Measurements from ENCODE around the gene DUSP8.
A peak's percentile ranks its signal among the peaks of the same experiment; 100 is the strongest.

Gene DUSP8

GRCh38 chr11:1517117-1518005, 54.7 kb downstream of the DUSP8 start:
- H3K9me3 ChIP-seq (ENCODE audit: control insufficient read depth, insufficient read depth, low read depth, low read length) = no peaks in the 10 kb centered on the region
- TF ChIP-seq ZNF341 (tag by site-specific recombination; IDR thresholded peaks at IDR 0.05; ENCODE audit: low read depth) (peak; percentile 74), OVOL3 (tag by site-specific recombination; IDR thresholded peaks at IDR 0.05) (no peak), ZNF548 (tag by site-specific recombination; IDR thresholded peaks at IDR 0.05) (0 out of 2 replicates have a peak, but pooled peaks have one; percentile 32), MYNN (tag by site-specific recombination; IDR thresholded peaks at IDR 0.05; ENCODE audit: borderline replicate concordance) (no peak), ZNF324 (tag by site-specific recombination; IDR thresholded peaks at IDR 0.05) (no peak), GLI4 (tag by site-specific recombination; IDR thresholded peaks at IDR 0.05) (no peak), IKZF3 (tag by site-specific recombination; IDR thresholded peaks at IDR 0.05) (no peak), SCRT1 (tag by site-specific recombination; IDR thresholded peaks at IDR 0.05; ENCODE audit: borderline replicate concordance) (peak; percentile 31; the same call in 1 of the 2 replicates), ZSCAN5A (tag by site-specific recombination; IDR thresholded peaks at IDR 0.05) (no peak), SCRT2 (tag by site-specific recombination; IDR thresholded peaks at IDR 0.05) (peak; percentile 56), GLIS1 (tag by site-specific recombination; IDR thresholded peaks at IDR 0.05) (peak; percentile 29), GLIS2 (tag by site-specific recombination; IDR thresholded peaks at IDR 0.05) (0 out of 2 replicates have a peak, but pooled peaks have one; percentile 36)
- CTCF ChIA-PET = interaction anchor here (0.7 kb wide), 1 partner anchor 58 kb away, joined by 3 read pairs; no protein-coding TSS in a partner anchor
- H3K27ac ChIP-seq (ENCODE audit: extremely low read depth, low read depth, low read length) = no peak overlapping the region
- POLR2A ChIA-PET = no interaction called here
- no peaks in the 10 kb centered on the region for H3K36me3 ChIP-seq (ENCODE audit: control insufficient read depth in 2 of 2, insufficient read depth in 1 of 2, low read length in 2 of 2)
- H3K4me3 ChIP-seq (ENCODE audit: low read depth, low read length) = no peak overlapping the region
- H3K4me1 ChIP-seq (ENCODE audit: control insufficient read depth, insufficient read depth, low read length) = no peaks in the 10 kb centered on the region

GRCh38 chr11:1516273-1517067, 55.6 kb downstream of the DUSP8 start:
- CTCF ChIA-PET = interaction anchor here (0.6 to 2.2 kb wide), 13 partner anchors 9 to 868 kb away, joined by 3 to 17 read pairs (median 3); no protein-coding TSS in a partner anchor
- POLR2A ChIA-PET = no interaction called here
- no peaks in the 10 kb centered on the region for H3K4me1 ChIP-seq (ENCODE audit: control insufficient read depth, insufficient read depth, low read length)

More at GRCh38 chr11:1516273-1517067, 55.6 kb downstream of the DUSP8 start:
- Histone ChIP-seq H3K36me3 (ENCODE audit: control insufficient read depth in 2 of 2, insufficient read depth in 1 of 2, low read length in 2 of 2) (no peaks in the 10 kb centered on the region), H3K4me3 (ENCODE audit: low read depth, low read length) (no peak overlapping the region), H3K27ac (ENCODE audit: extremely low read depth, low read depth, low read length) (no peak overlapping the region), H3K9me3 (ENCODE audit: control insufficient read depth, insufficient read depth, low read depth, low read length) (no peaks in the 10 kb centered on the region)
- TF ChIP-seq ZSCAN5A (tag by site-specific recombination; IDR thresholded peaks at IDR 0.05) (no peak), ZNF138 (tag by site-specific recombination; IDR thresholded peaks at IDR 0.05; ENCODE audit: borderline replicate concordance) (no peak), ZNF600 (tag by site-specific recombination; IDR thresholded peaks at IDR 0.05) (peak; percentile 75)
